DMS 273 (cell line): ENCODE data around the gene FLCN.

Experiments used
- DNase-seq: peaks from one replicate; lab custom pipeline; 2025; ENCODE audit not compliant: unreplicated experiment; lab: John Stamatoyannopoulos, UW

Gene FLCN

GRCh38 chr17:17169396-17169795 lies 67.6 kb downstream of the FLCN start:
- no peak for DNase-seq

DNA sequence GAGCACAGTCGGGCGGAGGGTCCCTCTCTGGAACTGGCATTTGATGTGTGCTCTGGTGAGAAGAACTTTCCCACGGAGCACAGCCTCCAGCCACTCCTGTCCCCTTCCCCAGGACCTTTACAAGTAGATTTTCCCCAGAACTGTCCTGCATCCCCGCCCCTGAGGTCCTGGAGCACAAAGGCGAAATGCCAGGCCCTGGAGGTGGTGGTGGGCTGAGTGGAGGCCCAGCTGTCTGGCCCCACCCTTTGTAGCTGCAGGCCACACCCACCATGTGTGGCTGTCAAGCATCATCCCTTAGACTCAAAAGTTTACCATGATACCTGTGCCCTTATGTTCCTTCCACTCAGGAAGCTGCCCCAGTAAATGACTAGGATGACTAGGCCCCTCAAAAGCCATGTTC lies 68.6 kb downstream of the FLCN start:
- no peak for DNase-seq

DNA sequence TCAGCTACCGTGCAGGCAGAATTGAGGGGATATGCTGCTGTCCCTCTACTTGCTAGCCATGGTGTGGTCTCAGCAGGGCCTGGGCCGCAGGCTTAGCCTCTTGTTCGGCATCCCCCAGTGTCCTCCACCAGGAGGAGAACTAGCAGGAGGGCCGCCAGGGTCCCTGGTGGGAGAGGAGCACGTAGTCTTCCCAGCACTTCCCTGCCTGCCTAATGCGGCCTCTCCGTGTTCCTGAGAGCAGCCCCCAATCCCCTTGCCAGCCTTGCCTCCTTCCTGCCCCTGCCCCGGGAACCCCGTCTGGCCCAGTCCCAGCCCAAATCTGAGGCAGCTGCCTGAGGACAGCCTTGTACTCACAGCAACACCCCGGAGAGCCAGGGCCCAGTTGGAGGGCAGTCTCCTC lies 69.0 kb downstream of the FLCN start:
- no peak for DNase-seq

DNA sequence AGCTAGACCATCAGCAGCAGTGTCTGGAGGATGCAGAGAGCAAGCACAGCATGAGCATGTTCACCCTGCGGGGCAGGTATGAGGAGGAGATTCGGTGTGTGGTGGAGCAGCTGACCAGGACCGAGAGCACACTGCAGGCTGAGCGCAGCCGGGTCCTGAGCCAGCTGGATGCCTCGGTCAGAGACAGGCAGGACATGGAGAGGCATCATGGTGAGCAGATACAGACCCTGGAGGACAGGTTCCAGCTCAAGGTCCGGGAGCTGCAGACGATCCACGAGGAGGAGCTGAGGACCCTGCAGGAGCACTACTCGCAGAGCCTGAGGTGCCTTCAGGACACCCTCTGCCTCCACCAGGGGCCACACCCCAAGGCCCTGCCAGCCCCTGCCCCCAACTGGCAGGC lies 69.6 kb downstream of the FLCN start:
- no peak for DNase-seq

- DNase-seq: no peak
These were observed 70.5 kb downstream of the FLCN start for GRCh38 chr17:17166446-17166845.

DNA sequence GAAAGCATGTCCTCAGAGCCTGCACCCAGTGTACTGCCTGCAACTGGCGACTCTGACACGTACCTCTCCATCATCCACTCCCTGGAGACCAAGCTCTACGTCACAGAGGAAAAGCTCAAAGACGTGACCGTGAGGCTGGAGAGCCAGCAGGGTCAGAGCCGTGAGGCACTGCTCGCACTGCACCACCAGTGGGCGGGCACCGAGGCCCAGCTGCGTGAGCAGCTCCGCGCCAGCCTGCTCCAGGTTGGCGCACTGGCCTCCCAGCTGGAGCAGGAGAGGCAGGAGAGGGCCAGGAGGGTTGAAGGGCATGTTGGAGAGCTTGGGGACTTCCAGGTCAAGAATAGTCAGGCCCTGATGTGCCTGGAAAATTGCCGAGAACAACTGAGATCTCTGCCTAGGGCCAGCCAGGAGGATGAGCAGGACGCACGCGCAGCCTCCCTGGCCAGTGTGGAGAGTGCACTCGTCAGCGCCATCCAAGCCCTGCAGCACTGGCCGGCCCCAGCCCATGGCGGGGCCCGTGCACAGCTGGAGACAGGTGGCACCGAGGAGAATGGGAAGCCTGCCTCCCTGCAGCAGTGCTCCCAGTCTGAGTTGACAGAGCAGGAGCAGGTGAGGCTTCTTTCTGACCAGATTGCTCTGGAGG lies 71.2 kb downstream of the FLCN start:
- no peak for DNase-seq

GRCh38 chr17:17164676-17165075 lies 72.3 kb downstream of the FLCN start:
- no peak for DNase-seq

DNA sequence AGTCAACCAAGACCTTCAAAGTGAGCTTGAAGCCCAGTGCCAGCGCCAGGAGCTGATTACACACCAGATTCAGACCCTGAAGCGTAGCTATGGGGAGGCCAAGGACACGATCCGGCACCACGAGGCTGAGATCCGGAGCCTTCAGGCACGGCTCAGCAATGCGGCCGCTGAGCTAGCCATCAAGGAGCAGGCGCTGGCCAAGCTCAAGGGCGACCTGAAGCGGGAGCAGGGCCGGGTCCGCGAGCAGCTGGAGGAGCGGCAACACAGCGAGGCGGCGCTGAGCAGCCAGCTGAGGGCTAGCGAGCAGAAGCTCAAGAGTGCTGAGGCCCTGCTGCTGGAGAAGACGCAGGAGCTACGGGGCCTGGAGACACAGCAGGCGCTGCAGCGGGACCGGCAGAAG lies 72.8 kb downstream of the FLCN start:
- DNase-seq: no peak
